Measurements from ENCODE around the gene SLC16A5. TPM values are rescaled to one million over a fixed set of nuclear protein-coding genes. Genes with fewer than 3 reads are reported as not detected.

Gene SLC16A5
- total and polyA plus RNA-seq, 10 of the 15 experiments (the other 5 are each of a cell fraction or from before 2014, with no cell fraction given) = 0.03 to 3.1 (median 0.96) TPM

- ATAC-seq = no peak
- H2AFZ ChIP-seq (ENCODE audit: control insufficient read depth, low read depth, low read length) = no peak overlapping the region
- no peaks in the 10 kb centered on the region for H3K27me3 ChIP-seq (replicated peaks in 1 of 2; ENCODE audit: control insufficient read depth in 2 of 2, insufficient read depth in 2 of 2, low read length in 1 of 2)
- no peaks in the 10 kb centered on the region for H4K20me1 ChIP-seq (ENCODE audit: control insufficient read depth, insufficient read depth)
- TF ChIP-seq EED (IDR thresholded peaks at IDR 0.05; ENCODE audit: low read depth) (no peak), POLR2A (IDR thresholded peaks at IDR 0.05; ENCODE audit: low read depth, low read length) (peak; percentile 37; the same call in 1 of the 2 replicates), ZNF24 (IDR thresholded peaks at IDR 0.05) (no peak)
- no TSS peak for BruUV-seq (replicated peaks)
- H3K36me3 ChIP-seq (ENCODE audit: control insufficient read depth in 2 of 2, insufficient read depth in 2 of 2, low read length in 1 of 2) = peaks cover 3% of the 10 kb centered on the region in 2 experiments; a peak in 3 of 4 replicates
- CTCF ChIA-PET = interaction anchor here (1.6 kb wide), 1 partner anchor 11 kb away, joined by 10 read pairs; no protein-coding TSS in a partner anchor
- no peak for DNase-seq (ENCODE audit: low read depth, low spot score)
- H3K4me3 ChIP-seq = no peak overlapping the region
- WGBS (ENCODE audit: insufficient coverage, insufficient replicate concordance, low lambda C conversion rate, missing lambda C conversion rate) = 70% methylated on average over 4 of the region's 4 CpGs
- in situ Hi-C loops (cut with MboI) (no loop called here), intact Hi-C loops (cut with micrococcal nuclease; ENCODE audit: unreplicated experiment) (loop anchor here (5.0 kb wide), 1 partner anchor 162 kb away; no protein-coding TSS in a partner anchor)
- no peak overlapping the region for H3K9ac ChIP-seq (ENCODE audit: control insufficient read depth, insufficient read depth, low read length)
- no peak for FAIRE-seq
- no peak overlapping the region for H3K4me2 ChIP-seq (ENCODE audit: control insufficient read depth, insufficient read depth)
- peaks cover 10% of the 10 kb centered on the region for H3K4me1 ChIP-seq (ENCODE audit: control insufficient read depth, insufficient read depth, low read length)
- POLR2A ChIA-PET = no interaction called here
- H3K27ac ChIP-seq (ENCODE audit: control insufficient read depth, insufficient read depth) = no peak overlapping the region
- RAD21 ChIA-PET (ENCODE audit: unreplicated experiment) = interaction anchor here (1.0 to 2.3 kb wide), 3 partner anchors 11 to 163 kb away, joined by 3 to 13 read pairs (median 3); partner anchors contain the start of gene SLC16A5
- SMC1A ChIA-PET (ENCODE audit: uncharacterized antibody, unreplicated experiment) = interaction anchor here (0.7 kb wide), 1 partner anchor 11 kb away, joined by 4 read pairs; no protein-coding TSS in a partner anchor
- H3K79me2 ChIP-seq (ENCODE audit: control insufficient read depth, insufficient read depth, low read length) = no peaks in the 10 kb centered on the region; the same call in 1 of the 2 replicates
- no peaks in the 10 kb centered on the region for H3K9me3 ChIP-seq (replicated peaks; ENCODE audit: control insufficient read depth, insufficient read depth, low read length)
Observed at GRCh38 chr17:75124819-75125162, 37.0 kb downstream of the SLC16A5 start.

- in situ Hi-C loops (cut with MboI) (no loop called here), intact Hi-C loops (cut with micrococcal nuclease; ENCODE audit: unreplicated experiment) (loop anchor here (5.0 kb wide), 1 partner anchor 164 kb away; no protein-coding TSS in a partner anchor)
- ChIA-PET SMC1A (ENCODE audit: uncharacterized antibody, unreplicated experiment) (interaction anchor here (1.3 to 2.3 kb wide), 3 partner anchors 10 to 76 kb away, joined by 3 to 8 read pairs (median 3); no protein-coding TSS in a partner anchor), POLR2A (interaction anchor here (1.2 to 1.8 kb wide), 3 partner anchors 10 to 76 kb away, joined by 5 to 8 read pairs (median 6); no protein-coding TSS in a partner anchor), CTCF (interaction anchor here (1.1 to 2.8 kb wide), 4 partner anchors 9 to 164 kb away, joined by 3 to 14 read pairs (median 6); no protein-coding TSS in a partner anchor), RAD21 (ENCODE audit: unreplicated experiment) (interaction anchor here (1.0 to 2.3 kb wide), 5 partner anchors 9 to 165 kb away, joined by 4 to 13 read pairs (median 6); no protein-coding TSS in a partner anchor)
- Histone ChIP-seq H3K36me3 (ENCODE audit: control insufficient read depth in 2 of 2, insufficient read depth in 2 of 2, low read length in 1 of 2) (peaks cover 3 to 4% of the 10 kb centered on the region in 2 experiments; a peak in 3 of 4 replicates), H3K9me3 (replicated peaks; ENCODE audit: control insufficient read depth, insufficient read depth, low read length) (no peaks in the 10 kb centered on the region), H3K4me2 (ENCODE audit: control insufficient read depth, insufficient read depth) (0 out of 2 replicates have a peak overlapping the region, but pooled peaks have one; percentile 22), H3K4me3 (no peak overlapping the region), H3K27ac (ENCODE audit: control insufficient read depth, insufficient read depth) (peak overlapping the region; percentile 25; the same call in 1 of the 2 replicates), H2AFZ (ENCODE audit: control insufficient read depth, low read depth, low read length) (no peak overlapping the region), H3K9ac (ENCODE audit: control insufficient read depth, insufficient read depth, low read length) (no peak overlapping the region), H3K4me1 (ENCODE audit: control insufficient read depth, insufficient read depth, low read length) (peaks cover 18% of the 10 kb centered on the region), H3K27me3 (replicated peaks in 1 of 2; ENCODE audit: control insufficient read depth in 2 of 2, insufficient read depth in 2 of 2, low read length in 1 of 2) (no peaks in the 10 kb centered on the region), H3K79me2 (ENCODE audit: control insufficient read depth, insufficient read depth, low read length) (peaks cover 8% of the 10 kb centered on the region), H4K20me1 (ENCODE audit: control insufficient read depth, insufficient read depth) (no peaks in the 10 kb centered on the region)
- DNase-seq (ENCODE audit: low read depth, low spot score) (no peak), FAIRE-seq (peak; percentile 18), ATAC-seq (peak; percentile 53)
- 3% methylated on average over 3 of the region's 3 CpGs for WGBS (ENCODE audit: insufficient coverage, insufficient replicate concordance, low lambda C conversion rate, missing lambda C conversion rate)
- BruUV-seq (replicated peaks) = no TSS peak
- 0 out of 2 replicates have a peak, but pooled peaks have one; percentile 33 for TF ChIP-seq SPI1 (IDR thresholded peaks at IDR 0.05; ENCODE audit: borderline replicate concordance, insufficient read depth, low read depth, low read length)
- TF ChIP-seq POLR2A (IDR thresholded peaks at IDR 0.05; ENCODE audit: low read depth, low read length) = peak; percentile 47; the same call in 1 of the 2 replicates
- peak in 1 of 2 experiments; percentile 21; a peak in 1 of 4 replicates for TF ChIP-seq BHLHE40 (IDR thresholded peaks at IDR 0.05; ENCODE audit: borderline replicate concordance in 1 of 2, low read depth in 2 of 2, low read length in 1 of 2)
- no peak for TF ChIP-seq MXI1 (IDR thresholded peaks at IDR 0.05; ENCODE audit: low read depth, low read length)
- no peak for TF ChIP-seq RAD51 (IDR thresholded peaks at IDR 0.05)
Observed at GRCh38 chr17:75125984-75126383, 38.2 kb downstream of the SLC16A5 start.
